Measurements from ENCODE around the gene RASSF4.

- TF ChIP-seq CTCF (optimal IDR thresholded peaks at IDR 0.05 in 1 of 3, IDR thresholded peaks at IDR 0.05 in 1 of 3, conservative IDR thresholded peaks at IDR 0.05 in 1 of 3; ENCODE audit: extremely low read depth in 1 of 3, insufficient read depth in 2 of 3, low read length in 3 of 3): no peak
- no peak for TF ChIP-seq EZH2 (IDR thresholded peaks at IDR 0.05; ENCODE audit: low read length)
Observed at GRCh38 chr10:44939691-44940401, 19.8 kb upstream of the RASSF4 start.
